ENCODE data around the gene SLC5A6.

Gene SLC5A6

DNA sequence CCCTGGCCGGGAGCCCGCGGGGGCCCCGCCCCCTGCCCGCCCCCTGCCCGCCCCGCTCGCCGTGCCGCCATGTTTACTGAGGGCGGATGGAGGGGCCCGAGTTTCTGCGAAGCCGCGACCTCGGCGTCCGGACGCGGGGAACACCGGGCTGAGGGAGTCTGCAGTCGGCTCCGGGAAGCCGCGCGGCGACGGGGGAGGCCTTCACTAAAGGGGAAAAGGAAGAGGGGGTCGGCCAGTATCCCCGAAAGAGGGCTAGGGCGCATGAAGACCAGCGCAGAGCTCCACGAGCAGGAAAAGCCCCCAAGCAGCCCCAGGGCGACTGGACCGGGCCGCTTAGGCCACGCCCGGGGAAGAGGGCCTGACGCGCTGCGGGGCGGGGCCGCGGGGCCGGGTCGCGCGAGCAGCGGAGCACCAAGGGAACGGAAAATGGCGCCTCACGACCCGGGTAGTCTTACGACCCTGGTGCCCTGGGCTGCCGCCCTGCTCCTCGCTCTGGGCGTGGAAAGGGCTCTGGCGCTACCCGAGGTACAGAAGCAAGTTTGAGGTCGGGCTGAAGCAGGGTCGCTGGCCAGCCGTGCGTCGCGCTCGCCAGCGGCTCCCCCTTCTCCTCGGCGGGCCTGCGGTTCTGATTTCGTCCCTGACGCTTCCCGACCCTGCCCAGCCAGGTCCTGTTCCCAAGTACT is at the start of gene SLC5A6, which contains the start of gene ATRAID:
TSS of gene SLC5A6 (minus strand) at position 326 of the 683 bp plus-strand sequence. CDS start 4,618 bp downstream, outside the sequence.
TSS of gene ATRAID (plus strand) at position 99 of the 683 bp plus-strand sequence. CDS start at position 427, 328 bp downstream.
- peak; percentile 57 to 60 for DNase-seq (ENCODE audit: low read depth in 2 of 2)

DNA sequence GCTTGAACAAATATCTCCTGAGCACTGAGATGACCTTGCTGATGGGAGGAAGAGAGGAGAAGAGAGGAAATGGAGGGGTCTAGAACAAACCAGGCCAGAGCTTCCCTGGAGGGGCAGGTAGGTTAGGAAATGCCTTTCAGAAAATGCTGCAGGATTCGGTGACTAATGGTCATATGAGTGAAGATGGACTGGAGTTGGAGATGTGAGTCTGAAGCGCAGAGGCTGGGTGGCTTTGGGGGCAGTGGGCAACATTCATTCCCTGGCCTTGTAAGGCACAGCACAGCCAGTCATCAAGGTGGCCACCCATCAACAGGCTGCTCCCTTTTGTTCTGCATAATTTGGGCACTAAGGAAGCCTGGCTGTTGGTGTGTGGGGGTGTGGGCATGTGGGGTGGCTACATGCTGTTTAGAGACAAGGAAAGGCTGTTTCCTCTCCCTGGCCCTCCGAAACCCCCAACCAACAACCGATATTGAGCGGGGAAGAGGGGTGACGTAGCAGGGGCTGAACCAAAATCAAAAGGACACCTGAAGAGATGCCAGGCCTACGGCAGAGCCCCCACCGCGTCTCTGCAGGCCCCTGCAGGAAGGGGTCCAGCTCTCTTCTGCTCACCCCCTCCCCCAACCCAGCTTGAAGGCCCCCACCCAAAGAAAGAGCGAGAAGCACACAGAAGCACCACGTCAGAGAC is 49.3 kb upstream of the SLC5A6 start:
- DNase-seq (ENCODE audit: low read depth in 2 of 2), result no peak

DNA sequence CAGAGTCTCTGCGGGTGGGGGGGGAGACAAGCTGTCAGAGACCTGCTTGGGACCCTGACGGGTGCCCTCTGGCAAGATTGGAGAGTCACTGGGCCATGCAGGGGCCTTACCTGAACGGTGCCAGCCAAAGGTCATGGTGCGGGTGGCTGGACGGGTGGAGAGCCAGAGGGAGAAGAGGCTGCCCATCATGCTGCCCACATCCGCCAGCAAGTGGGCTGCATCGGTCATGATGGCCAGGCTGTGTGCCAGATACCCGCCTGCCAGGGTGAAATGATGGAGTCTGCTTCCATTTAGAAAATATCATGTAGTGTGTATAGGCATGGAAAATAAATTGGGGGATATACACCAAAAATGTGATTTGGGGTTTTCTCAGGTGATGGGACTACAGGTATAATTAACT is 46.0 kb upstream of the SLC5A6 start:
- DNase-seq (ENCODE audit: low read depth in 2 of 2), result no peak

DNA sequence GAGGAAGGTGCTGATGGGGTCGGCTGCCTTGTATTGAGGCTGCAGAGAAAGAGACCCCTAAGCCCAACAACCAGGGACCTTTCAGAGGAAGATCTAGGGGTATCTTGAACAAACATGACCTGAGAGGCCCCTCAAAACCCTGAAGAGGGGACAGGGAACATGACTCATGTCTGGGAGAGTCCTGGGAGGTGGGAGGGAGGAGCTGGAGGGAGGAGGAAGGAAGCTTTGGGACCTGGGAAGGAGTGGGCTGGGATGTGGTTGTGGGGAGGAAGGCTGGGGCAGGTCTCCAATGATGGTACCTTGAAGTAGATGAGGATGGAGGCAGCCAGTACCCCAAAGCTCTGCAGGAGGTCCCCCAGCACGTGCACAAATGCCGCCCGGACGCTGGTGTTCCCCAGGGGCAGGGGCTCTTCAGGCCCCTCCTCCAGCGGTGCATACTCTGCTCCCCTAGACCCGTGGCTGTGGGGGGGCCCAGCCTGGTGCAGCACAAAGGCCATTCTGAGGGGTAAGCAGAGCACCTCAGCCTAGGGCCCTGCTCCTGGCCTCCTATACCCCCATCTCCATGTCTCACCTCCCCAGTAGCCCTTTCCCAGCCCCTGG is 44.9 kb upstream of the SLC5A6 start:
- no peak for DNase-seq (ENCODE audit: low read depth in 2 of 2)

DNA sequence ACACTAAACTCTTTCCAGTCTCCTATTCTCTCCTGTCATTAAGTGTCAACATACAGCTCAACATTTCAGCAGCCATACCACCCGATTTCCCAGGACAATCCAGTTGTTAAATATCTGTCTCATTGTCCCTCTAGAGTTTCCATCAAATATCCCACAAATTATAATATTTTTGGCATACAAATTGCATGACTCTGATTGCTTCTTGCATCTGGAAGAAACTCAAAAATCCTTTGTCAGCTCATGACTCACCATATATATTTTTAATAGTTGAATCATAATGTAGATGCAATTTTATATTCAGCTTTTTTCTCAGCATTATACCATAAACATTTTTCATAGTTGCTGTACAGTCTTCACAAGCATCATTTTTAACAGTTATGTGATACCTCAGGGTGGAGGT is 43.6 kb upstream of the SLC5A6 start:
- peak; percentile 48 to 49 for DNase-seq (ENCODE audit: low read depth in 2 of 2)

DNA sequence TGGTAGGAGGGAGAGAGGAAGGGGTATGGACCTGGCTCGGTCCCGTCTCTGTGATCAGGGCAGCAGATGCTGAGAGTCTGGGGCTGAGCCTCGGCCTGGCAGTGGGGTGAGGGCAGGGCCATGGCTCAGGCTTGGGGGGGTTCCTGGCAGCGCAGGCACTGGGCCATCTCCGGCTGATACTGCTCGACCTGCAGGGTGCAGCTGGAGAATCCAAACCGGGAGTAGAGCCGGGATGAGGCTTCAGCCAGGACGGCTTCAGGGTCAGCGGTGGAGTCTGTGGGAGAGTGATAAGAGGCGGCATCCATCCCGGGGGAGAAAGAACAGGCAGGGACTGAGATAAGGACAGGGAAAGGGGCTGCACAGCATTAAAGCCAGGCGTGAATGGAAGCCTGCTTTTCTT is 43.1 kb upstream of the SLC5A6 start:
- DNase-seq (ENCODE audit: low read depth in 2 of 2), result no peak

DNA sequence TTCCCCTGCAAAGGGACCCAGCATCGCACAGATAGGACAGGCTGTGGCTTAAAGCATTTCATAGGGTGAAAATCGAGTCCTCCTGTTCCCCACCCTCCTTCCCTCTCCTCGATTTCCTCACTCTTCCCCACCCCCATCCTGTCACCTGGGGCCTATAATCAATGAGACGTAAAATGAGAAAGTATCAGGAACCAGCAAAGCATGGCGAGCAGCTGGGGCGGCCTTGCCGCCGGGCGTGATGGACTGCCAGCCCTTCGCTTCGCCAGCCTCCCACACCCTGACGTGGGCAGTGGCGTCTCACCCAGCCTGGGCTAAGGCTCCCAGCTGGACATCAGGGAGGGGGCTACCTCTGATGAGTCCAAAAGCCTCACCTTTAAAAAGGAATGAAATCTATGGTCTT is 39.7 kb upstream of the SLC5A6 start:
- DNase-seq (ENCODE audit: low read depth in 2 of 2), result no peak

DNA sequence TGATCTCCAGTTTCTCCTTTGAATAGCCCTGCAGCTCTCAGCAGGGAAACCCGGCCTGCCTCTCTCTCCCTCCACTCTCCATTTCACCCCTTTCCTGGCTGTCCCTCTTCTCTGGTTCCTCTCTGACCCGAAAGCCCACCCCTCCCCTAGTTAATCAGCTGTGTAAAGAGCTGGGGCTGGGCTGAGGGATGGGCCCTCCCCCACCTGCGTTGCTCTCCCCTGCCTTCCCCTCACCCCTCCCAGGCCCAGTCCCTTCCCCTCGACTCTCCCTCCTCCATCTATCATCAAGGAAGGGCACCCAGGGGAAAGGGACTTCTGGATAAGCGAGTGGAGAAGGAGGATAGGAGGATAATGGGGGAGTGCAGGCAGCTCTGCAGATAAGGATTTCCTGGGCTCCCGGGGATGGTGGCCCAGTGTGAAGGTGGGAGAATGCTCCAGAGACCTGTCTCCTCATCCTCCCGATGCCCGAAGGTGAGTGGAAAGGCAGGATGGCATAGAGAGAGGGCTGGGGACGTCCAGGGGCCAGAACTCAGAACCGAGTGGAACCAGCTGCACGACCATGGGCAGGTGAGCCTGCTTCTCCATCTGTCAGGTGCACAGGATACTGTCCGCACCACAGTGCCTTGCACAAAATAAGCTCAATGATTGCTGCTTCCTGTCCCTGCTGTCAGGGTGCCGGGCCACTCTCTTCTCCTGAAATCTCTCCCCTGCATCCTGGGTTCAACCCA is 38.7 kb upstream of the SLC5A6 start:
- no peak for DNase-seq (ENCODE audit: low read depth in 2 of 2)

DNA sequence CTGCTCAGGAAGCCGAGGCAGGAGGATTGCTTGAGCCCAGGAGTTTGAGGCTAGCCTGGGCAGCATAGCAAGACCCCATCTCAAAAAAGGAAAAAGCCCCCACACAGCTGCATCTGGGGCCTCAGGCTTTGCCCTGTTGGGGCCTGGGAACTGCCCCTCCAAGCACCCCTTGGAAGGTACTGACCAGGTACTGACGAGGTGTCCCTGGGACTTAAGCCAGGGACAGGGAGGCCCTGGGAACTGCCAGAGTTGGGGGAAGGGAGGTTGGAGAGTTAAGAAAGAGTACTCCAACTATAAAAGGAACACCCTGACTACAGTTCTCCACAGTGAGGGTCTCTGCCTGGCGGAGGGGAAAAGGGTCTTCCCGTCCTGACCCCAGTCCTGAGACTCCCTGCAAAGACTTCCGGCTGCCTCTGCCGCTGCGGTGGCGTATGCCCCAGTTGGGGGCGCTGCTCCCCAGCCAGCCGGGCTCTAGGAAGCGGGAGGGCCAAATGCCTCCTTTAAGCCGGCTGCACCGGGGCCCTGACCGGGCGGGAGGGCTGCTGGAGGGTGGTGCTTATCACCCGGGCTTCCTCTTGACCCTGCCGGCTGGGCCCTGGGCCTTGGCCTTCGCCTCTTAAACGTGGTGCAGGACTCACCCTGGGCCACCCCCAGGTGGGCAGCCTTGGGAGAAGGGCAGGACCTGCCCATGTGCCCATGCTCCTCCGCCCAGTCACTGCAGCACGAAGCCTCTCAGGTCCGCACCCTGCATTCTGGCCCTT is 38.0 kb upstream of the SLC5A6 start:
- no peak for DNase-seq (ENCODE audit: low read depth in 2 of 2)

DNA sequence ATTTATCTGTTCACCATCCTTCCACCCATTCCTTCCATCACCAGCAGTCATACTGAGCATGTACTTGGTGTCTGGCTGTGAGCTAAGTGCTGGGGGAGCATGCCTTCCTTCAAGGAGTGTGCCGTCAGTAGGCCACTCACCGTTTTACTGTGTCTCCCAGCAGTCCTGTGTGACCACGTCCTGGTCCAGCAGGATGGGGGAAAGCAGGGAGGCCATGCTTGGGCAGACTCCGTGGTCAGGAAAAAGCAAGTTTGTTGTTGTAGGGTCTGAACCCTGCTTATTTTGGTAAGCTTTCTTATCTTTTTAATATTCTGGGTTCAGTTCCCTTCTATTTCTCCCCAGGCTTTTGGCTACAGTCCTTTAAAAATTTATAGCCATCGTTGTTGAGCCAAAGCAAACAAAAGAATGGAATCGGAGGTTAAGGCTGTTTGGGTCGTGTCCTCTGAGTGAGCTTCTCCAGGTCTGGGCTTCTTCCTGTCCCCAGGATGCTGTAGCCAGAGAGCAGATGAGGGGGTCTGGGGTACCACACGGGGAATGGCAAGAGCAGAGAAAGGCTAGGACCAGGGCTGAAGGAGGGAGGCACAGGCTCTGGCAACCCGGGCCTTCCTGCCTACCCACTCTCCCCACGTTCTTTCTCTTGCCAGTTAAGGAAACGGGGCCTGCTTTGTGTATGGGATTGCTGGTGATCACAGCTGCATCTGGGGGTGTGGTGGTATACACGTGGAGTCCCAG is 37.3 kb upstream of the SLC5A6 start:
- DNase-seq (ENCODE audit: low read depth in 2 of 2), result no peak

DNA sequence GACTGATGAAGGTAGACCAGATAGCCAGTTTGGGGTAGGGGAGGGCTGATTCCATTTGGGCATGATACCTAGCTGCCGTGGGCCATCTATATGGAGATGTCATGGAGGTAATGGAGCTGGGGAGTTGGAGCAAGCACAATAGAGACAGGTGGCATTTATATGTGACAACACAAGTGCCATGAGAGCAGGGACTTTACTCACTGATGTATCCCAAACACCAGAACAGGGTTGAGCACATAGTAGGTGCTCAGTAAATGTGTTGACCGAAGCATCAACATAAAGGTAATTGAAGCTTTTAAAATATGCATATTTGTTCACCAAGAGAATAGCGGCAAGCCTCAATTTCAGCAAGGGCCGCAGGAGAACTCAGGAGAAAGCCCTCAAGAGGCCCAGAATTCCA is 35.8 kb upstream of the SLC5A6 start:
- no peak for DNase-seq (ENCODE audit: low read depth in 2 of 2)

DNA sequence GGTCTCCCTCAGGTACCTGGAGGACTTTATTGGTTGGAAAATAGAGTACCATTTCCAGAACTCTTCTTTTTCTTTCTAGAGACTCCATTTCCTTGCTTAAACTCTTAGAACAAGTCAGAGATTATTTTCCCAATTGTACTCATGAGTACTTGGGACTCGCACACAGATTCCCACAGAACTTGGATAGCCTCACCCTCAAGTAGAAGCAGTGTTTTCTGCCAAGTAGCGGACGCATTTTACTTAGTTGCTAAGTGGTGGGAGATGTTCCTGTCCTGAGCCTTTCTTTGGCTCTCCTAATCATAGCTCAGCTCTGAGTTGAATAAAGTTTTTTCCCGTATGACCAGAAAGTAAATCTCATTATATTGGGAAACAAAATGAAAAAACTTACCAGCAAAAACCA is 33.6 kb upstream of the SLC5A6 start:
- no peak for DNase-seq (ENCODE audit: low read depth in 2 of 2)

DNA sequence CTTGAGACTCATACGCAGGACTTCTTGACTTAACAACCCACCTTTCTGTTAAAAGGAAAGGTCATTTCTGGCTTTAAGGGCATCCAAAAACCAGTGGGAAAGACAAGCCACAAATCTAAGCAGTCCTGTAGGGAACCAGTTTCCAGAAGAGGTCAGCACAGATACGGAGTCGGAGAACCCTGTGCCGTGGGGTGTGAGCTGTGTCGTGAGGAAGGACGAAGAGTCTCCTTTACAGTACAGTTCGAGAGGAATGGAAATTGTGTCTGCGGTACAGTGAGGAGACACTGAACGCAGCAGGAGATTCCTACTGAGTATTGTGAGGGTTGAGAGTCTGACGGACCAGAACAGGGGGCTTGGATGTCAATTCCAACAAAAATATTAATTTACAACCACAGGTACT is 33.0 kb upstream of the SLC5A6 start:
- no peak for DNase-seq (ENCODE audit: low read depth in 2 of 2)

DNA sequence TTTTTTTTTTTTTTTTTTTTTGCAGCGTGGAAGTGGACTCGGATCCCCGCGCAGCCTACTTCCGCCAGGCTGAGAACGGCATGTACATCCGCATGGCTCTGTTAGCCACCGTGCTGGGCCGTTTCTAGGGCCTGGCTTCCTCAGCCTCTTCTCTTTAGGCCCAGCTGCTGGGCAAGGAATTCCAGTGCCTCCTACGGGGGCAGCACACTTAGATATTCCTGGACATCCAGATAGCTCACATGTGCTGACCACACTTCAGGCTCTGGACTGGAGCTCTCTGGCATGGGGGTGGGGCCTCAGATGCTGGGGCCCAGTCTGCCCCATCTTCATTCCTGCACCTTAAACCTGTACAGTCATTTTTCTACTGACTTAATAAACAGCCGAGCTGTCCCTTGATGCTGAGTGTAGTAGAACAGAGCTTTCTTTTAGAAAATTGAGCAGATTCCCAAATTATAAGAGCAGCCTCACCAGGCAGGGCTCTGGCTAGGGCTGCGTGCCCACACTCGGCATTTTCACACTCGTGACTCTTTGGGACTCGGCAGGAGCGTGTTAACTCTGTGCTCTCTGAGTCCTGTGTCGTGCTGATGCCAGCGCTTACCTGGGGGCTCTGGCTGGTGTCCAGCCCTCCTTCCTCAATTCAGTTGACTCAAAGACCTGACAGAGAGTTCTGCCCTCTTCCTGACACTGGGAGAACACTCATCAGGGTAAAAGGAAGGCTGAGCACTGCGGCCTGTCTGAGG is 31.5 kb upstream of the SLC5A6 start:
- DNase-seq (ENCODE audit: low read depth in 2 of 2), result no peak

DNA sequence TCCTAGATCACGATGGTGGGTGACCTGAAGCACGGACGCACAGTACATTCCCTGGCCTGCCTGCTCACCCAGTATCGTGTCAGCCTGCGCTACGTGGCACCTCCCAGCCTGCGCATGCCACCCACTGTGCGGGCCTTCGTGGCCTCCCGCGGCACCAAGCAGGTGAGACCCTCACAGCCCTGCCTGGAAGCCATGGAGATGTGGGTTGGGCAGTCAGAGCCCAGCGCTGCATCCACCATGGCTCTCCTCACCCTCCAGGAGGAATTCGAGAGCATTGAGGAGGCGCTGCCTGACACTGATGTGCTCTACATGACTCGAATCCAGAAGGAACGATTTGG is 30.5 kb upstream of the SLC5A6 start:
- no peak for DNase-seq (ENCODE audit: low read depth in 2 of 2)

DNA sequence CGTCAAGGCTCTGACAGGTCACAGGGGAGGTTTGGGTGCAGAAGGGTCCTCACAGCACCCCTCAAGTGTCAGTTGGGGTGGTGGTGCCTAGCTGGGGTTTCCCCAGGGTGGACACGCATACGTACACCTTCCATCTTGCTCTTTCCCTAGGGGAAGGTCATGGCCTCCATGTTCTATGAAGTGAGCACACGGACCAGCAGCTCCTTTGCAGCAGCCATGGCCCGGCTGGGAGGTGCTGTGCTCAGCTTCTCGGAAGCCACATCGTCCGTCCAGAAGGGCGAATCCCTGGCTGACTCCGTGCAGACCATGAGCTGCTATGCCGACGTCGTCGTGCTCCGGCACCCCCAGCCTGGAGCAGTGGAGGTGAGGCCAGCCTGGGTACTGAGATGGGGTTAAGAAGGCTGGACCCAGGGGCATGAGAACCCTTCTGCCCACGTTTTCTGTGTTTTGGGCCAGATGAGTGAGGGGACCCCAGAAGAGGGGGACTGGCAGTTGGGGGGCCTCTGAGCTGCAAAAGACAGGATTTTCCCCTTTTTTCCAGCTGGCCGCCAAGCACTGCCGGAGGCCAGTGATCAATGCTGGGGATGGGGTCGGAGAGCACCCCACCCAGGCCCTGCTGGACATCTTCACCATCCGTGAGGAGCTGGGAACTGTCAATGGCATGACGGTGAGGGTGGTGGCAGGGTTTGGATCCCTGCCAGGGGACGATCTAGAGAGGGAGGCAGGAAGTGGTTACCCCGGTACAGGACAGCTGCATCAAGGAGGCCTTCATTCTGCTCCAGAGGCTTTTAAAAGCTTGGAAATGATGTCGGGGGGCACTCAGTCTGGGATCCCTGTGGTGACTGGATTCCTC is 29.9 kb upstream of the SLC5A6 start:
- DNase-seq (ENCODE audit: low read depth in 2 of 2), result no peak

DNA sequence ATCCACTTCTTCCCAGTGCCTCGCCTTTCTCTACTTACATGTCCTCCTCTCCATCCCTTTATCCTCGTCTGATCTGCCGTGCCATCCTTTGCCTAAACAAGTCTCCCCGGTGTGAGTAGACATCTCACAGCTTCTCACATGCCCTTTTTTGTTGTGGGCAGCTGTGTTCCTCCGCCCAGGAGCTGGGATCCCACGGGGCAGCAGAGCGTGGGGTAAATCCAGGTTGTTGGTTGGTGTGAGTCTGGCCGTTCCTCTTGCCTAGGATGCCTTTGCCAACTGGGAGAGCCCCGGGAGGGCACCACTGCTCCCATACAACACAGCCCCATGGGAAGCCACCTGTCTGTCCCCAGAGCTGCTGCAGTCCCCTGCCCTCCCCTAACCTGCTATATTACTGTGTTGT is 28.3 kb upstream of the SLC5A6 start:
- DNase-seq (ENCODE audit: low read depth in 2 of 2), result no peak

DNA sequence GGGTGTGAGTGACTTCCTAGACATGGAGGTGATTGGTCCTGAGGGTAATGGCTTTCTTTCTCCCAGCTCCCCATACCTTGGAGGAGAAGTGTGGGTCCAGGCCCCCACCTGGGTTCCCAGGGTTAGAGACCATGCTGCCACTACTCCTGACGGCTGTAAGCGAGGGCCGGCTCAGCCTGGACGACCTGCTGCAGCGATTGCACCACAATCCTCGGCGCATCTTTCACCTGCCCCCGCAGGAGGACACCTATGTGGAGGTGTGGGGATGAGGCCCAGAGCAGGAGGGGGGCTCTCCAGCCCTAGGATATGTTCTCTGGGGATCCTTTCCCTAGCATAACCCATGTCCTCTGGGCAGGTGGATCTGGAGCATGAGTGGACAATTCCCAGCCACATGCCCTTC is 26.9 kb upstream of the SLC5A6 start:
- DNase-seq (ENCODE audit: low read depth in 2 of 2), result no peak

DNA sequence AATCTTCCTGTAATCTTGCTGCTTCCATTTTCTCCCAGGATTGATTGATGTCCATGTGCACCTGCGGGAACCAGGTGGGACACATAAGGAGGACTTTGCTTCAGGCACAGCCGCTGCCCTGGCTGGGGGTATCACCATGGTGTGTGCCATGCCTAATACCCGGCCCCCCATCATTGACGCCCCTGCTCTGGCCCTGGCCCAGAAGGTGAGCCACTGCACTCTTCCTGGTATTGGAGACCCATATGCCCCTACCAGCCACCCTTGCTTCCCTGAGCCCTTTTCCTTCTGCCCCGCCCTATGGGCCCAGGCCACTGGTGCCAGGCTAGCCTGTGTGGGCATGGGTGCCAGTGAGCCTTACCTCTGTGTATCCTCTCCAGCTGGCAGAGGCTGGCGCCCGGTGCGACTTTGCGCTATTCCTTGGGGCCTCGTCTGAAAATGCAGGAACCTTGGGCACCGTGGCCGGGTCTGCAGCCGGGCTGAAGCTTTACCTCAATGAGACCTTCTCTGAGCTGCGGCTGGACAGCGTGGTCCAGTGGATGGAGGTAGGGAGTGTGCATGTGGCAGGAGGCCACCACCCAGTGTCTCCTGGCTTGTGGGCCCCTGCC is 25.4 kb upstream of the SLC5A6 start:
- no peak for DNase-seq (ENCODE audit: low read depth in 2 of 2)

Measured in fibroblast of skin of left biceps (primary cell).